H1 (cell line): ENCODE results near the gene IL17RD. TPM values are rescaled to one million over a fixed set of nuclear protein-coding genes. Genes with fewer than 3 reads are reported as not detected.

Experiments used
- ASH2L ChIP-seq: fragments of 200-600, 300-600 bp; sonication (generic); IDR thresholded peaks from one replicate; pipeline ENCODE4 v1.7.1; 2017; ENCODE audit warnings: low read length
- BRCA1 ChIP-seq: IDR thresholded peaks from 2 replicates; pipeline ENCODE4 v1.6.1; 2012; ENCODE audit warnings: low read depth, low read length, improper control_type of control experiment
- FOSL1 ChIP-seq: IDR thresholded peaks from 2 replicates; pipeline ENCODE4 v1.6.1; 2011; ENCODE audit warnings: mild to moderate bottlenecking, low read depth, low read length, moderate library complexity; ENCODE audit not compliant: insufficient read depth
- MAX ChIP-seq: IDR thresholded peaks from 2 replicates; pipeline ENCODE4 v1.6.1; 2012; ENCODE audit warnings: inconsistent platforms
- POLR2A ChIP-seq, 2 experiments: IDR thresholded peaks; 1 replicate in 1 of 2; 2 replicates in 1 of 2; pipeline ENCODE4 v1.6.1; 2011; ENCODE audit warnings: low read depth in 2 of 2, low read length in 2 of 2, mild to moderate bottlenecking in 2 of 2; ENCODE audit errors: control extremely low read depth in 1 of 2
- SUZ12 ChIP-seq: fragments of 200-600 bp; sonication (generic); IDR thresholded peaks from 2 replicates; pipeline ENCODE4 v1.6.1; 2012; ENCODE audit warnings: mild to moderate bottlenecking, inconsistent platforms, low read length, moderate library complexity, mixed read lengths
- TCF12 ChIP-seq: IDR thresholded peaks from 2 replicates; pipeline ENCODE4 v1.6.1; 2011; ENCODE audit warnings: low read depth, mild to moderate bottlenecking, low read length
- ZNF274 ChIP-seq: IDR thresholded peaks from 2 replicates; pipeline ENCODE4 v1.7.0; 2012; ENCODE audit warnings: low read length, borderline replicate concordance; ENCODE audit errors: extremely low read depth
- polyA plus RNA-seq, 7 experiments: library from polyadenylated mRNA; depleted of rRNA in 3 of 7; stranded (reverse) in 5 of 7; unstranded in 2 of 7; fragments of >200 nt in 5 of 7; fragments of 200-250 nt in 2 of 7; gene quantifications; 1 replicate in 5 of 7; 2 replicates in 1 of 7; 4 replicates in 1 of 7; pipeline versions ENCODE4 v1.2.1 to v1.2.3, GENCODE V29; 2011 to 2013; ENCODE audit warnings: missing spikeins in 2 of 7, mixed read lengths in 2 of 7
- total RNA-seq: library from RNA; stranded (reverse); fragmentation: NEBNext Ultra II Directional; extraction: Animal tissue kit (Norgen Biotek cat#: 25700); gene quantifications from 2 replicates; pipeline ENCODE4 v1.2.1, GENCODE V29; 2021

Gene IL17RD
- total and polyA plus RNA-seq, 2 of the 8 experiments (the other 6 are each of a cell fraction or from before 2014, with no cell fraction given): 10.9 to 48.9 TPM

- TF ChIP-seq ZNF274: no peak
- TF ChIP-seq BRCA1: no peak
- no peak for TF ChIP-seq MAX
- no peak for TF ChIP-seq FOSL1
- no peak for TF ChIP-seq ASH2L
- no peak for TF ChIP-seq SUZ12
- no peak for TF ChIP-seq POLR2A (IDR thresholded peaks at IDR 0.05; ENCODE audit: control extremely low read depth in 1 of 2, low read depth in 2 of 2, low read length in 2 of 2)
- no peak for TF ChIP-seq TCF12
Observed at GRCh38 chr3:57108684-57109083, 56.5 kb downstream of the IL17RD start (continued).
